ENCODE data around the gene PHF2. TPM values are rescaled to one million over a fixed set of nuclear protein-coding genes. Genes with fewer than 3 reads are reported as not detected.

The PHF2 gene
- total RNA-seq, 6 experiments from 2014 or later = 15.4 to 17.5 (median 16.6) TPM

DNA sequence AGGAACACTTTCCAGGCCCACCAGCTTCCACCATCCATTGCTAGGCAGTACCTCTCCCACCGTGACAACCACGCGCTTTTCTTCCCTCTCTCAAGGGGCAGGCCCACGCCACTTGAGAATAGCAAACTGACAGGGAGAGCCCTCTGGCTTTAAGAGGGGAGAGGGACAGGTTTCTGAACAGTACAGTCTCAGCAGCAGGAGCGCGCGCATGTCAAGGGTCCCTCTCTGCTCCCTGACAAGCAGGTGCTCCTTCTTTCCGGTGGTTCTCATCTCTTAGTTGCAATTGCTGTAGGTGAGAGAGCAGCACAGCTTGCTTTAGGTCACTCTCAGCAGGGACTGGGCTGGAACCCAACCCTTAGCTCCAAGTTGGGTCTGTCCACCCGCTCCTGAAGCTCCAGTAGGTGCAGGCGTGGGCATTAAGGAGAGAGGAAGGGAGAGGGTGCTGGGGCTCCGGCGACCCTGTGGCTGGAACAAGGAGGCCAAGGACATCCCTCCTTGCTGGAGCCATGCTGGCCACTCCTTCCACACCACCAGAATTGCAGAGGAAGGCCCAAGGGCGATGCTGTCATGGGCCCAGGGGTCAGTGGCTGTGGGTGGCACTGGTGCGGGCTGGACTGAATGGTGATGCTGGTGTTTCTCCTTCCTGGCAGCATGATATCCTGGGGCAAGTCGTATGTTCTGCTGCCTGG, 9.0 kb upstream of the PHF2 start:
- Mint-ChIP-seq H3K27ac (peak overlapping the region; percentile 94), H3K4me3 (peak overlapping the region; percentile 87), H3K27me3 (ENCODE audit: insufficient read depth) (no peaks in the 10 kb centered on the region), H3K4me1 (ENCODE audit: low read depth) (peaks cover 19% of the 10 kb centered on the region), H3K9me3 (peaks cover 12% of the 10 kb centered on the region), H3K36me3 (ENCODE audit: low read depth) (peaks cover 30% of the 10 kb centered on the region)
- TF ChIP-seq, protein P1, sequence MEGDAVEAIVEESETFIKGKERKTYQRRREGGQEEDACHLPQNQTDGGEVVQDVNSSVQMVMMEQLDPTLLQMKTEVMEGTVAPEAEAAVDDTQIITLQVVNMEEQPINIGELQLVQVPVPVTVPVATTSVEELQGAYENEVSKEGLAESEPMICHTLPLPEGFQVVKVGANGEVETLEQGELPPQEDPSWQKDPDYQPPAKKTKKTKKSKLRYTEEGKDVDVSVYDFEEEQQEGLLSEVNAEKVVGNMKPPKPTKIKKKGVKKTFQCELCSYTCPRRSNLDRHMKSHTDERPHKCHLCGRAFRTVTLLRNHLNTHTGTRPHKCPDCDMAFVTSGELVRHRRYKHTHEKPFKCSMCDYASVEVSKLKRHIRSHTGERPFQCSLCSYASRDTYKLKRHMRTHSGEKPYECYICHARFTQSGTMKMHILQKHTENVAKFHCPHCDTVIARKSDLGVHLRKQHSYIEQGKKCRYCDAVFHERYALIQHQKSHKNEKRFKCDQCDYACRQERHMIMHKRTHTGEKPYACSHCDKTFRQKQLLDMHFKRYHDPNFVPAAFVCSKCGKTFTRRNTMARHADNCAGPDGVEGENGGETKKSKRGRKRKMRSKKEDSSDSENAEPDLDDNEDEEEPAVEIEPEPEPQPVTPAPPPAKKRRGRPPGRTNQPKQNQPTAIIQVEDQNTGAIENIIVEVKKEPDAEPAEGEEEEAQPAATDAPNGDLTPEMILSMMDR (IDR thresholded peaks at IDR 0.05) = no peak
- DNase-seq = no peak

DNA sequence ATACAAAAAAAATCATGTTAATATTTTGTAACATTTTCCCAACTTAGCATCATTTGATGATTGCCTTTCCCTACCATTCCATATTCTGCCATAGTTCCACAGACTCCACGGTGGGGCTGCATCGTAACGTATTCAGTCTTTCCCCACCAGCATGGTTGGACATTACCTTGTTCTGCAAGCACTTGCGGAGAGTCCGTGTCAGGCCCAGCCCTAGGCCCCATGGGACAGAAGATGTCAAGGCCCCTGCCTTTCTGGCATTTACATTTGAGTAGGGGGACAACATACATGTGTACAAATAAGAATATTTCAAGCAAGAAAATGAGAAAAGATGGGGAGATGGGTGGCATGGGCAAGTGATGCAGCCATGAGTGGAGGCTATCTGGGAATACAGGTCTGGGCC, 8.2 kb upstream of the PHF2 start:
- TF ChIP-seq, protein P1 (IDR thresholded peaks at IDR 0.05) = no peak
- Mint-ChIP-seq H3K9me3 (peaks cover 12% of the 10 kb centered on the region), H3K27ac (no peak overlapping the region), H3K4me1 (ENCODE audit: low read depth) (peaks cover 19% of the 10 kb centered on the region), H3K4me3 (no peak overlapping the region), H3K36me3 (ENCODE audit: low read depth) (peaks cover 25% of the 10 kb centered on the region), H3K27me3 (ENCODE audit: insufficient read depth) (no peaks in the 10 kb centered on the region)
- no peak for DNase-seq

DNA sequence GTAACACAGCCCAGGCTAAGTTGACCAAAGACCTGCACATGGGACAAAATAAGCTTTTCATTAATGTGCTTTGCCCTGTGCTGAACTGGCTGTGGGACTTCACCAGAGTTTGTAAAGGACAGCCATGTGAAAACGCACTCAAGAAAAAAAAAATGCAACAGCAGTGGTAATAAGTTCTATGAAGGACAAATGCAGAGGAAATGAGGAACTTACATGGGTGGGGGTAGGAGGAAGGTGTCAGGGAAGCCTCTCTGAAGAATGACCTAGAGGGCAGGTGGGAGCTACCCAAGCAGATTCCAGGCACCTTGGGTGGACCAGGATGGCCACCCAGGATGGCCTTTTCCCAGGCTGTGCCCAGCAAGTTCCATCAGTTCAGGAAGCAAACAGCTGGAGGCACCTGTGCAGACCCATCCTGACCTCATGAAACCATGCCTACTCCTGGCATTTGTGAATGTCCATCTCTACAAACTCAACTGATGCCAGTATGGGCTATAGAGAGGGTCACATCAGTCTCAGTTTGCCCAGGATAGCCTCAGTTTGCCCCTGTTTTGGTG, 6.7 kb upstream of the PHF2 start:
- Mint-ChIP-seq H3K36me3 (ENCODE audit: low read depth) (peaks cover 24% of the 10 kb centered on the region), H3K9me3 (peaks cover 12% of the 10 kb centered on the region), H3K4me1 (ENCODE audit: low read depth) (peaks cover 19% of the 10 kb centered on the region), H3K4me3 (no peak overlapping the region), H3K27me3 (ENCODE audit: insufficient read depth) (no peaks in the 10 kb centered on the region), H3K27ac (no peak overlapping the region)
- TF ChIP-seq, protein P1 (IDR thresholded peaks at IDR 0.05) = no peak
- no peak for DNase-seq

DNA sequence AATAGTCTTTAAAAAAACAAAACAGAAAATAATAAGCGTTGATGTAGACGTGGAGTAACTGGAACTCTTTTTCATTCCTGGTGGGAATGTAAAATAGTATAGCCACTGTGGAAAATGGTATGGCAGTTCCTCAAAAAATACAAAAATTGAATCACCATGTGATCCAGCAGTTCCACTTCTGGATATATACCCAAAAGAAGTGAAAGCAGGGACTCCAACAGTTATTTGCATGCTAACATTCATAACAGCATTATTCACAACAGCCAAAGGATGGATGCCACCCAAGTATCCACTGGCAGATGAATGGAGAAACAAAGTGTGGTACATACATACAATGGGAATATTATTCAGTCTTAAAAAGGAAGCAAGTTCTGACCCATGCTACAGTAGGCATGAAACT, 4.2 kb upstream of the PHF2 start:
- DNase-seq = no peak
- Mint-ChIP-seq H3K27me3 (ENCODE audit: insufficient read depth) (peaks cover 2% of the 10 kb centered on the region; the same call in 1 of the 2 replicates), H3K27ac (no peak overlapping the region), H3K9me3 (peaks cover 12% of the 10 kb centered on the region), H3K36me3 (ENCODE audit: low read depth) (peaks cover 24% of the 10 kb centered on the region), H3K4me1 (ENCODE audit: low read depth) (peaks cover 13% of the 10 kb centered on the region), H3K4me3 (no peak overlapping the region)
- TF ChIP-seq, protein P1 (IDR thresholded peaks at IDR 0.05) = no peak

DNA sequence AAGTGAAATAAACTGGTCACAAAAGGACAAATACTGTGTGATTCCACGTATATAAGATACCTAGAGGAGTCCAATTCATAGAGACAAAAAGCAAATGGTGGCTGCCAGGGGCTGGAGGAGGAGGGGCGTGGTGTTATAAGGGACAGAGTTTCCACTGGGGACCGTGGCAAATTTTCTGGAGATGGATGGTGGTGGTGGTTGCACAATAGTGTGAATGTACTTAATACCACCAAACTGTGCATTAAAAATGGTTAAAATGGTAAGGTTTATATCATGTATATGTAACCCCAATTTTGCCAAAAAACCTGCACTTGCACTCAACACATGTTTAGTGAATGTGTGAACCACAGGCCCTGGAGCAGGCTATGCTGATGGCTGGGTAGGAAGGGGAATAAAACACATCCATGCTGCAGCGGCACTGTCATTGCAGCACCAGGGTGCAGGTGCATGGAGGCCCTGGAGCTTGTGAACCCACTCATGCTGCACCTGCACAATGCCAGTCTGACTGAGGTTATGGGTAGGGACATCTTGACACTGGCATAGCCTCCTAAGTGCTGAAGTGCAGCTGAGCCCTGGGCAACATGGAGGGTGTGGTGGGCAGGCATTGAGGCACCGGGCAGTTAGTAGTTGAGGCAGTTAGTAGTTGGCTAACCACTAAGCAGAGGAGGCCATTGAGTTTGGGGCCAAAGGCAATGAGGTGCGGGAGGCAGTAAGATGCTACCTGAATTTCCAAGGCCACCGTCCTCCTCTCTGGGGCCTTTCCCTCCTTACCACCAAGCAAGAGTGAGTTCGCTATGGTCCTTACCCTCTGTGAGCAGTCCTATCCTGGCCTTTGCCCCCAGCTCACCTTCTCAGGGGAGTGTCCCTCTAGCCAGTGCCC, 3.5 kb upstream of the PHF2 start:
- no peak overlapping the region for H3K4me3 Mint-ChIP-seq
- peaks cover 11% of the 10 kb centered on the region for H3K4me1 Mint-ChIP-seq (ENCODE audit: low read depth)
- H3K9me3 Mint-ChIP-seq = peaks cover 12% of the 10 kb centered on the region
- no peak for DNase-seq
- peaks cover 2% of the 10 kb centered on the region; the same call in 1 of the 2 replicates for H3K27me3 Mint-ChIP-seq (ENCODE audit: insufficient read depth)
- peaks cover 19% of the 10 kb centered on the region for H3K36me3 Mint-ChIP-seq (ENCODE audit: low read depth)
- TF ChIP-seq, protein P1 (IDR thresholded peaks at IDR 0.05) = no peak
- H3K27ac Mint-ChIP-seq = no peak overlapping the region

Data from HFFc6 (cell line).